Endothelial cell of umbilical vein (primary cell): ENCODE data around the gene LCN9. TPM values are rescaled to one million over a fixed set of nuclear protein-coding genes. Genes with fewer than 3 reads are reported as not detected.

Source experiments
- BruUV-seq: library from RNA; stranded (reverse); fragments of 400-500 nt; replicated peaks from 2 replicates; lab custom pipeline; 2021; lab: Mats Ljungman, UMichigan
- CTCF ChIA-PET: fragments of 300-600, 350-600 bp; sonication (Branson Sonifier 250); formaldehyde crosslinking; loops from one replicate; lab custom pipeline; 2021; ENCODE audit warnings: antibody characterized with exemption, inconsistent platforms; lab: Charles Lee
- POLR2A ChIA-PET: fragments of 300-600, 350-600 bp; sonication (Branson Sonifier 250); formaldehyde crosslinking; loops from one replicate; lab custom pipeline; 2021; ENCODE audit warnings: antibody characterized with exemption, inconsistent platforms; lab: Charles Lee
- DNase-seq: peaks from one replicate; pipeline ENCODE4 v3.0.0-alpha.2; 2011; ENCODE audit warnings: low read depth, low spot score
- FAIRE-seq: peaks from 2 replicates; lab custom pipeline; 2011; peaks lifted over from hg19 to GRCh38; lab: Jason Lieb, UNC
- H2AFZ ChIP-seq: 2 replicates; pipeline ENCODE4 v1.6.0; 2012; ENCODE audit warnings: low read depth, low read length, control low read depth, inconsistent platforms
- H3K27ac ChIP-seq: 2 replicates; pipeline ENCODE4 v1.5.1; 2011; ENCODE audit warnings: low read depth, mild to moderate bottlenecking, control low read depth, low read length, moderate library complexity; ENCODE audit not compliant: insufficient read depth
- H3K27me3 ChIP-seq, 2 experiments: 2 replicates each; pipeline versions ENCODE4 v1.6.0 to v1.6.1; 2011; ENCODE audit warnings: low read length in 2 of 2, mixed read lengths in 1 of 2; ENCODE audit not compliant: control insufficient read depth in 2 of 2, insufficient read depth in 2 of 2
- H3K36me3 ChIP-seq, 2 experiments: 2 replicates in 1 of 2; 3 replicates in 1 of 2; pipeline ENCODE4 v1.5.1; 2011; ENCODE audit warnings: low read length in 2 of 2, mild to moderate bottlenecking in 1 of 2, moderate library complexity in 1 of 2; ENCODE audit not compliant: control insufficient read depth in 2 of 2, insufficient read depth in 2 of 2; ENCODE audit errors: extremely low read depth in 1 of 2
- H3K4me1 ChIP-seq: 3 replicates; pipeline ENCODE4 v1.5.1; 2011; ENCODE audit warnings: mild to moderate bottlenecking, low read length; ENCODE audit not compliant: control insufficient read depth, insufficient read depth; ENCODE audit errors: extremely low read depth
- H3K4me2 ChIP-seq: 2 replicates; pipeline ENCODE4 v1.6.1; 2011; ENCODE audit warnings: low read length, control low read depth, mixed read lengths; ENCODE audit not compliant: insufficient read depth
- H3K4me3 ChIP-seq, 3 experiments: fragments of 200-600 bp in 1 of 3; sonication (generic), shearing (Covaris generic) in 1 of 3; replicated peaks in 1 of 3; 2 replicates each; pipeline ENCODE4 v1.5.1; 2011 to 2016; ENCODE audit warnings: control low read depth in 3 of 3, low read length in 3 of 3, mild to moderate bottlenecking in 2 of 3, inconsistent platforms in 1 of 3, low read depth in 1 of 3, moderate library complexity in 1 of 3; ENCODE audit not compliant: insufficient read depth in 1 of 3
- H3K79me2 ChIP-seq: 2 replicates; pipeline ENCODE4 v1.6.0; 2012; ENCODE audit warnings: low read length, inconsistent platforms; ENCODE audit not compliant: control insufficient read depth, insufficient read depth
- H3K9ac ChIP-seq: replicated peaks from 2 replicates; pipeline ENCODE3; 2011; ENCODE audit warnings: low read length, control low read depth; ENCODE audit not compliant: insufficient read depth; ENCODE audit errors: extremely low read depth
- H3K9me1 ChIP-seq: replicated peaks from 3 replicates; pipeline ENCODE4 v1.6.0; 2011; ENCODE audit warnings: mild to moderate bottlenecking, low read length; ENCODE audit not compliant: control insufficient read depth, insufficient read depth; ENCODE audit errors: extremely low read depth
- H3K9me3 ChIP-seq: replicated peaks from 2 replicates; pipeline ENCODE4 v1.5.1; 2012; ENCODE audit warnings: low read length, inconsistent platforms; ENCODE audit not compliant: control insufficient read depth, insufficient read depth
- H4K20me1 ChIP-seq: replicated peaks from 2 replicates; pipeline ENCODE3; 2011; ENCODE audit warnings: mild to moderate bottlenecking, low read length; ENCODE audit not compliant: control insufficient read depth, insufficient read depth; ENCODE audit errors: extremely low read depth
- EZH2 ChIP-seq: IDR thresholded peaks from 2 replicates; pipeline ENCODE4 v1.6.1; 2012; ENCODE audit warnings: borderline replicate concordance, low read depth, mild to moderate bottlenecking, moderate library complexity, low read length, inconsistent platforms; ENCODE audit not compliant: severe bottlenecking
- FOS ChIP-seq: IDR thresholded peaks from 2 replicates; pipeline ENCODE4 v1.6.1; 2011; ENCODE audit warnings: mild to moderate bottlenecking, low read length, moderate library complexity, borderline replicate concordance; ENCODE audit not compliant: insufficient read depth
- GATA2 ChIP-seq: IDR thresholded peaks from 2 replicates; pipeline ENCODE4 v1.7.0; 2011; ENCODE audit warnings: low read depth, mild to moderate bottlenecking, moderate library complexity, mixed read lengths, low read length; ENCODE audit not compliant: insufficient read length, insufficient read depth
- JUN ChIP-seq: IDR thresholded peaks from 2 replicates; pipeline ENCODE4 v1.6.1; 2011; ENCODE audit warnings: borderline replicate concordance, low read depth; ENCODE audit not compliant: insufficient read length, insufficient read depth
- MYC ChIP-seq: IDR thresholded peaks from one replicate; pipeline ENCODE4 v1.6.1; 2011; ENCODE audit warnings: mild to moderate bottlenecking, low read depth, low read length
- POLR2A ChIP-seq: IDR thresholded peaks from 2 replicates; pipeline ENCODE4 v1.6.1; 2012; ENCODE audit warnings: low read depth, mild to moderate bottlenecking, control low read depth, low read length
- POLR2AphosphoS5 ChIP-seq: IDR thresholded peaks from 2 replicates; pipeline ENCODE4 v1.6.1; 2012; ENCODE audit warnings: low read depth, mild to moderate bottlenecking, control low read depth, low read length, moderate library complexity; ENCODE audit not compliant: insufficient read depth
- dilution Hi-C: fragments of 300-500 bp; cut with MboI; formaldehyde crosslinking; loops from one replicate; pipeline ENCODE4 v1.15.0; 2019; ENCODE audit warnings: low sequenced_read_pairs; ENCODE audit not compliant: extremely low pct_ligation_motif_present
- intact Hi-C: fragments of 100-400 bp; cut with micrococcal nuclease; formaldehyde crosslinking; loops from one replicate; pipeline ENCODE4 v1.10.0; 2022
- polyA plus RNA-seq, 4 experiments: library from polyadenylated mRNA; depleted of rRNA in 3 of 4; stranded (reverse) in 3 of 4; unstranded in 1 of 4; fragments of >200 nt; gene quantifications; 2 replicates each; pipeline versions ENCODE4 v1.2.1 to v1.2.3, GENCODE V29; 2011 to 2012; ENCODE audit warnings: missing spikeins in 1 of 4
- total RNA-seq: library from RNA; stranded (reverse); gene quantifications from 2 replicates; pipeline ENCODE4 v1.2.3, GENCODE V29; 2021
- TF ChIP-seq, protein P1 (sequence below): IDR thresholded peaks from 2 replicates; pipeline ENCODE4 v1.6.1; 2011; ENCODE audit not compliant: insufficient read depth, insufficient read length
- TF ChIP-seq, protein P2 (sequence below), 2 donors: IDR thresholded peaks; 1 replicate in 1 of 2; 2 replicates in 1 of 2; pipeline ENCODE4 v1.5.1; 2011; ENCODE audit warnings: low read length in 2 of 2, mild to moderate bottlenecking in 2 of 2, moderate library complexity in 2 of 2, control low read depth in 1 of 2, inconsistent platforms in 1 of 2, low read depth in 1 of 2; ENCODE audit not compliant: insufficient read depth in 1 of 2; ENCODE audit errors: extremely low read depth in 1 of 2

The LCN9 gene
- total and polyA plus RNA-seq, 2 donors (not counting 3 experiments of a cell fraction or from before 2014, with no cell fraction given), result not detected

DNA sequence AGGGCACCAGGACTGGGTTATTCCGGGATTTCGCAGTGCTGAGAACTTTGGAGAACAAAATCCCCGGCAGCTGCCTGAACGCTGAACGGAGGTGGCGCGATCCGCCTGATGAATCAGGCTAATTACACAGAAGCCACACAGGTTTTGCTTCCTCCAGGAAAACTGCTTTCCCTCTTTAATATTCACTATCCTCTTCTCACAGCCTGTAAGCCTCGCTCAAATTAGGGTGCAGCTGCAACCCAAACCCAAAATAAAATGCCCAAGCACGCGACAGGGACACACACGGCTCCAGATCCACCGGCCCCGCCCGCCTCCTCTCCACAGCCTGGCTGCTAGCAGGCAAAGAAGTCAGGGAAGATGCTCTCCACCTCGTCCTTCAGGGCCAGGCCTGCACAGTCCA is 30.2 kb downstream of the LCN9 start:
- intact Hi-C loops (no loop called here), dilution Hi-C loops (no loop called here)
- H3K9me1 ChIP-seq, result no peaks in the 10 kb centered on the region
- H3K27ac ChIP-seq, result no peak overlapping the region
- H3K9me3 ChIP-seq, result no peaks in the 10 kb centered on the region
- ChIA-PET CTCF (interaction anchor here (0.6 to 1.0 kb wide), 2 partner anchors 90 to 1698 kb away, joined by 3 to 4 read pairs; no protein-coding TSS in a partner anchor), POLR2A (no interaction called here)
- no peak for FAIRE-seq
- DNase-seq, result no peak
- H3K27me3 ChIP-seq, result no peaks in the 10 kb centered on the region
- no peak overlapping the region for H2AFZ ChIP-seq
- no peaks in the 10 kb centered on the region for H3K36me3 ChIP-seq
- H3K79me2 ChIP-seq, result no peaks in the 10 kb centered on the region
- no peak overlapping the region for H3K4me2 ChIP-seq
- no TSS peak for BruUV-seq
- TF ChIP-seq, protein P1, sequence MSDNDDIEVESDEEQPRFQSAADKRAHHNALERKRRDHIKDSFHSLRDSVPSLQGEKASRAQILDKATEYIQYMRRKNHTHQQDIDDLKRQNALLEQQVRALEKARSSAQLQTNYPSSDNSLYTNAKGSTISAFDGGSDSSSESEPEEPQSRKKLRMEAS, result no peak
- TF ChIP-seq POLR2AphosphoS5, result no peak
- no peak for TF ChIP-seq GATA2
- TF ChIP-seq POLR2A, result no peak
- TF ChIP-seq JUN, result no peak
- TF ChIP-seq, protein P2, sequence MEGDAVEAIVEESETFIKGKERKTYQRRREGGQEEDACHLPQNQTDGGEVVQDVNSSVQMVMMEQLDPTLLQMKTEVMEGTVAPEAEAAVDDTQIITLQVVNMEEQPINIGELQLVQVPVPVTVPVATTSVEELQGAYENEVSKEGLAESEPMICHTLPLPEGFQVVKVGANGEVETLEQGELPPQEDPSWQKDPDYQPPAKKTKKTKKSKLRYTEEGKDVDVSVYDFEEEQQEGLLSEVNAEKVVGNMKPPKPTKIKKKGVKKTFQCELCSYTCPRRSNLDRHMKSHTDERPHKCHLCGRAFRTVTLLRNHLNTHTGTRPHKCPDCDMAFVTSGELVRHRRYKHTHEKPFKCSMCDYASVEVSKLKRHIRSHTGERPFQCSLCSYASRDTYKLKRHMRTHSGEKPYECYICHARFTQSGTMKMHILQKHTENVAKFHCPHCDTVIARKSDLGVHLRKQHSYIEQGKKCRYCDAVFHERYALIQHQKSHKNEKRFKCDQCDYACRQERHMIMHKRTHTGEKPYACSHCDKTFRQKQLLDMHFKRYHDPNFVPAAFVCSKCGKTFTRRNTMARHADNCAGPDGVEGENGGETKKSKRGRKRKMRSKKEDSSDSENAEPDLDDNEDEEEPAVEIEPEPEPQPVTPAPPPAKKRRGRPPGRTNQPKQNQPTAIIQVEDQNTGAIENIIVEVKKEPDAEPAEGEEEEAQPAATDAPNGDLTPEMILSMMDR (IDR thresholded peaks at IDR 0.05; ENCODE audit: extremely low read depth in 1 of 2, insufficient read depth in 1 of 2, low read depth in 1 of 2, low read length in 2 of 2), result no peak
- TF ChIP-seq MYC, result no peak
- no peak for TF ChIP-seq EZH2
- no peak for TF ChIP-seq FOS
- H3K9ac ChIP-seq, result no peak overlapping the region
- no peaks in the 10 kb centered on the region for H3K4me1 ChIP-seq
- H4K20me1 ChIP-seq, result no peaks in the 10 kb centered on the region
- H3K4me3 ChIP-seq, result no peak overlapping the region
